Upper lobe of right lung (tissue), 1 donor: Measurements from ENCODE around the gene PCCA. TPM values are rescaled to one million over a fixed set of nuclear protein-coding genes. Genes with fewer than 3 reads are reported as not detected.

ENCODE experiments used
- ATAC-seq: fragments of 200-7000 bp; cut with Tn5 transposase; one replicate; pipeline ENCODE4 v1.9.1; 2020; ENCODE audit warnings: mild to moderate bottlenecking, moderate library complexity
- DNase-seq: peaks from one replicate; pipeline ENCODE4 v3.0.0-alpha.2; 2020
- H3K27ac ChIP-seq: fragments of 200-600 bp; one replicate; pipeline ENCODE4 v1.8.0; 2022
- H3K27me3 ChIP-seq: fragments of 200-600 bp; one replicate; pipeline ENCODE4 v1.8.0; 2022; ENCODE audit warnings: mild to moderate bottlenecking
- H3K36me3 ChIP-seq: fragments of 200-600 bp; one replicate; pipeline ENCODE4 v1.8.0; 2022
- H3K4me1 ChIP-seq: fragments of 200-600 bp; one replicate; pipeline ENCODE4 v1.8.0; 2022
- H3K4me3 ChIP-seq: fragments of 200-600 bp; one replicate; pipeline ENCODE4 v1.8.0; 2022; ENCODE audit warnings: mild to moderate bottlenecking
- H3K9me3 ChIP-seq: fragments of 200-600 bp; one replicate; pipeline ENCODE4 v1.8.0; 2022
- intact Hi-C: fragments of 100-400 bp; cut with DNase I; formaldehyde crosslinking; loops from one replicate; pipeline ENCODE4 v1.11.0; 2022
- total RNA-seq: library from RNA; stranded (reverse); fragmentation: NEBNext Ultra II Directional; extraction: Animal tissue kit (Norgen Biotek cat#: 25700); gene quantifications from one replicate; pipeline ENCODE4 v1.2.1, GENCODE V29; 2021
- TF ChIP-seq, protein P1 (sequence below): fragments of 200-600 bp; IDR thresholded peaks from one replicate; pipeline ENCODE4 v1.8.0; 2022; ENCODE audit warnings: antibody characterized with exemption
- donor health status: DM: no; HTN: yes; CAD: no; lungs with severe emphysema.

The PCCA gene
- total RNA-seq, 1 donor from 2014 or later, result 34.7 TPM

GRCh38 chr13:100508455-100508854 is 419.6 kb downstream of the PCCA start:
- no peak for DNase-seq
- no peak for ATAC-seq
- H3K27ac ChIP-seq, result no peak overlapping the region
- no peaks in the 10 kb centered on the region for H3K36me3 ChIP-seq
- intact Hi-C loops, result no loop called here
- TF ChIP-seq, protein P1, sequence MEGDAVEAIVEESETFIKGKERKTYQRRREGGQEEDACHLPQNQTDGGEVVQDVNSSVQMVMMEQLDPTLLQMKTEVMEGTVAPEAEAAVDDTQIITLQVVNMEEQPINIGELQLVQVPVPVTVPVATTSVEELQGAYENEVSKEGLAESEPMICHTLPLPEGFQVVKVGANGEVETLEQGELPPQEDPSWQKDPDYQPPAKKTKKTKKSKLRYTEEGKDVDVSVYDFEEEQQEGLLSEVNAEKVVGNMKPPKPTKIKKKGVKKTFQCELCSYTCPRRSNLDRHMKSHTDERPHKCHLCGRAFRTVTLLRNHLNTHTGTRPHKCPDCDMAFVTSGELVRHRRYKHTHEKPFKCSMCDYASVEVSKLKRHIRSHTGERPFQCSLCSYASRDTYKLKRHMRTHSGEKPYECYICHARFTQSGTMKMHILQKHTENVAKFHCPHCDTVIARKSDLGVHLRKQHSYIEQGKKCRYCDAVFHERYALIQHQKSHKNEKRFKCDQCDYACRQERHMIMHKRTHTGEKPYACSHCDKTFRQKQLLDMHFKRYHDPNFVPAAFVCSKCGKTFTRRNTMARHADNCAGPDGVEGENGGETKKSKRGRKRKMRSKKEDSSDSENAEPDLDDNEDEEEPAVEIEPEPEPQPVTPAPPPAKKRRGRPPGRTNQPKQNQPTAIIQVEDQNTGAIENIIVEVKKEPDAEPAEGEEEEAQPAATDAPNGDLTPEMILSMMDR, result no peak
- peaks cover 3% of the 10 kb centered on the region for H3K4me1 ChIP-seq
- H3K27me3 ChIP-seq, result no peaks in the 10 kb centered on the region
- no peaks in the 10 kb centered on the region for H3K9me3 ChIP-seq
- H3K4me3 ChIP-seq, result no peak overlapping the region

DNA sequence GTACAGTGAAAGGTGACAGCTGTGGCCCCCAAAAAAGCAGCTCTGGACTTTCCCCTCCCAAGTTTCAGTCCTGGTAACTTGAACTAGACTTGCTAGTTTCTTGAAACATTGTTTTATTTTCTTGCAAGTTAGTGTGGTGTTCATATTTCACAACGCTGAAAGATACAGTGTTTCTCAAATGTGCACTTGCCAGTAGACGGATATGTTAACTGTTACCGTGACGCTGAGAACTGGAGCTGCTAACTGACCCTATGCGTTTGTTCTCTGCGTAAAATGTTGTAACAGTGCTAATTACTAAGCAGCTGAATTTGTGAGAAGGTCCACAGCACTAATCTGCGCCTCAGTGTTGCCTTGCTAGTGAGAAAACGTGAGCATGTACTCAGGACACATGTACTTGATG is 420.1 kb downstream of the PCCA start:
- no peaks in the 10 kb centered on the region for H3K27me3 ChIP-seq
- no peak overlapping the region for H3K4me3 ChIP-seq
- intact Hi-C loops, result no loop called here
- no peaks in the 10 kb centered on the region for H3K36me3 ChIP-seq
- H3K9me3 ChIP-seq, result no peaks in the 10 kb centered on the region
- no peak for ATAC-seq
- TF ChIP-seq, protein P1, result no peak
- no peak for DNase-seq
- no peak overlapping the region for H3K27ac ChIP-seq
- H3K4me1 ChIP-seq, result peaks cover 6% of the 10 kb centered on the region

DNA sequence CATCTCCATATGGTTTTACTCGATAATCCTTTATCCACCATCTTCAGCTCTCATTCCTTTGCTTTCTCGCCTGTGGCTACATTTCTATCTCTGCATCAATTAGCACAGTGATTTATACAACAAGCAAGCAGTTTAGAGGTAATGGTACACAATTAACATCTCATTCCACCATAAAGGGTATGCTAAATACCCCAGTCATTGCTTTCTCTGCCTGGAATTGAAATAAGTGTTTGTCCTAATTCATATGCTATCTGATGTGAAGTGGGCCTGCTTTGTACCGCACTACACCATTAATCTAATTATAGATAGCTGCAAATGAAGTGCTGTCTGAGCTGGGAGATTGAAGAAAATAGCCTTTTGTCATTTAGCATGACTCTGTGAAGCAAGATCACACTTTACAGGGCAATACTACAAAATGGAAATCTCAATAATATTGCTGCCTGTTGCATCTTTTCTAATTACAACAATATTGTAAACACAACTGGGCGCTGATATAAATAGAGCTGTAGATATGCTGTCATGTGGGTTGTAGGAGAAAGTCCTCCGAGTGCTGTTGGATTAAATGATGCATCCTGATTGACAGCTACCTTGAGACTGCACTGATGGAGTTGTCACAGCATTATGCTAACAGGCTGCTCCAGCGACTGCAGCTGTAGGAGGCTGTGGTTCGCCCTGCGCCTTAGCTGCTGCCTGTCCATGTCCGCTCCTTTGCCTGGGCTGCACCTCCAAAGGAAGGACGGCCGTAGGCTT is 421.5 kb downstream of the PCCA start:
- Histone ChIP-seq H3K27me3 (no peaks in the 10 kb centered on the region), H3K9me3 (no peaks in the 10 kb centered on the region), H3K4me1 (peaks cover 10% of the 10 kb centered on the region), H3K4me3 (no peak overlapping the region), H3K36me3 (no peaks in the 10 kb centered on the region), H3K27ac (no peak overlapping the region)
- TF ChIP-seq, protein P1, result no peak
- no peak for DNase-seq
- intact Hi-C loops, result loop anchor here (10.0 kb wide), 1 partner anchor 856 kb away; no protein-coding TSS in a partner anchor
- no peak for ATAC-seq

GRCh38 chr13:100511466-100511865 is 422.6 kb downstream of the PCCA start:
- ATAC-seq, result no peak
- TF ChIP-seq, protein P1, result no peak
- H3K36me3 ChIP-seq, result no peaks in the 10 kb centered on the region
- H3K27ac ChIP-seq, result no peak overlapping the region
- no peaks in the 10 kb centered on the region for H3K27me3 ChIP-seq
- H3K4me1 ChIP-seq, result peaks cover 10% of the 10 kb centered on the region
- H3K4me3 ChIP-seq, result no peak overlapping the region
- H3K9me3 ChIP-seq, result no peaks in the 10 kb centered on the region
- intact Hi-C loops, result loop anchor here (10.0 kb wide), 1 partner anchor 857 kb away; no protein-coding TSS in a partner anchor
- no peak for DNase-seq

DNA sequence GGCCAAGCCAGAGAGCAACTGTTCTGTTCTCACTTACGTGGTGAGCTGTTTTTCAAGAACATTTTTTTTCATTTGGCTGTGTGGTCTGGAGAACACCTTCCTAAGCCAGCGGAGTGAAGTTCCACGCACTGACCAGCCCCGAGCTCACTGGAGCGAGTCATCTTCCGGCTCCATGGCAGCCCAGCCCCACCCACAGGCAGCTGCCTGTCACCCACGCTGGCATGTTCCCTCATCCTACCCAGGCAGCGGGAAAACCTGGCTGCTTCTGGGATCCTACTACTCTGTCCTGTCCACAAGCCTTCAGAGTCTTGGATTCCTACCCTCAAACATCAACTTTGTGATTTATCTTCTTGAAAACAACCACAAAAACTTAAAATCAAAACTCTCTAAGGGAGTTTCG is 423.5 kb downstream of the PCCA start:
- no peak for DNase-seq
- no peak for ATAC-seq
- TF ChIP-seq, protein P1, result no peak
- no peaks in the 10 kb centered on the region for H3K27me3 ChIP-seq
- no peaks in the 10 kb centered on the region for H3K36me3 ChIP-seq
- intact Hi-C loops, result loop anchor here (10.0 kb wide), 1 partner anchor 858 kb away; no protein-coding TSS in a partner anchor
- no peak overlapping the region for H3K27ac ChIP-seq
- no peaks in the 10 kb centered on the region for H3K9me3 ChIP-seq
- peaks cover 10% of the 10 kb centered on the region for H3K4me1 ChIP-seq
- H3K4me3 ChIP-seq, result no peak overlapping the region
